D721Med (cell line): Measurements from ENCODE around the gene ZNF519.
"Not testable (repeated sequence)": the region's sequence is repeated elsewhere in the genome, so short reads cannot be mapped to it uniquely, and the experiment has no call there.

Experiments used
- DNase-seq: peaks from one replicate; pipeline ENCODE4 v3.0.0; 2011; ENCODE audit warnings: low spot score; ENCODE audit not compliant: insufficient read length
- FAIRE-seq: peaks from 2 replicates; lab custom pipeline; 2011; peaks lifted over from hg19 to GRCh38; lab: Jason Lieb, UNC
- TF ChIP-seq, protein P1 (sequence below): IDR thresholded peaks from 2 replicates; pipeline ENCODE4 v1.5.1; 2012; ENCODE audit warnings: mild to moderate bottlenecking, control low read depth; ENCODE audit not compliant: insufficient read depth; ENCODE audit errors: missing control alignments

The ZNF519 gene

GRCh38 chr18:14151564-14152113 is 19.4 kb upstream of the ZNF519 start:
- not testable (repeated sequence) for DNase-seq, FAIRE-seq

- not testable (repeated sequence) for DNase-seq, FAIRE-seq
These were observed 18.5 kb upstream of the ZNF519 start for GRCh38 chr18:14150766-14151165.

GRCh38 chr18:14149916-14150420 is 17.7 kb upstream of the ZNF519 start:
- DNase-seq, FAIRE-seq: not testable (repeated sequence)

DNA sequence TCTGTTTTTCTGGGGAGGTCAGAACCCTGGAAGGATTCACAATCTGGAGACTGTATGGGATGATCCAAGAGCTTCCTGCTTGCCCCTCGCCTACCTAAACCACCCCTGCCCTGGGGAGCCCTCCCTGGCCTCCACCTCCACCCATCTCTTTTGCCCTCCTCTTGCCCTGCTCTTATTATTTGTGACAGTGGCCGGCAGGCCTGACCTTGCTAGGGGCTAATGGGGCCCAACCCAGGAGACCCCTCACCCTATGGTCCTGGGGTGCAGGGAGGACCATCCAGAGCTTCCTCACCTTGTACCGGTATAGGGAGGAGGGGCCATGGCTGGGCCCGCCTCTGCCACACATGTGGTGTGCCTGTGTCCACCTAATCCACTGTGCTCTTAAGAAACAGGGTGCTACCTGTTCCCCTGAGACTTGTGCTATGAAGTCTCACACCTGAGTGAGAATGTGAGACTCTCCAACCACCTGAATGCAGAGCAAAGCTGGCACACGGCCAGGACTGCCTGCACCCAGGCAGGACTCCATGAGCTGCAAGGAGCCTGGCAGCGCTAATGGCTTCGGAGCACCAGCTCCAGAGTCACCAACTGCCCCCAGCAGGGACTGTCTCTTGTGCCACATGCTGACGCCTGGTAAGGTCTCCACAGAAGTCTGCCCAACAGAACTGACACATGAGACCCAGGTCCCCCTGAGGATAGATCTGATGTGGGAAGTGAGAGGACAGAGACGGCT is 17.1 kb upstream of the ZNF519 start:
- not testable (repeated sequence) for FAIRE-seq, DNase-seq

DNA sequence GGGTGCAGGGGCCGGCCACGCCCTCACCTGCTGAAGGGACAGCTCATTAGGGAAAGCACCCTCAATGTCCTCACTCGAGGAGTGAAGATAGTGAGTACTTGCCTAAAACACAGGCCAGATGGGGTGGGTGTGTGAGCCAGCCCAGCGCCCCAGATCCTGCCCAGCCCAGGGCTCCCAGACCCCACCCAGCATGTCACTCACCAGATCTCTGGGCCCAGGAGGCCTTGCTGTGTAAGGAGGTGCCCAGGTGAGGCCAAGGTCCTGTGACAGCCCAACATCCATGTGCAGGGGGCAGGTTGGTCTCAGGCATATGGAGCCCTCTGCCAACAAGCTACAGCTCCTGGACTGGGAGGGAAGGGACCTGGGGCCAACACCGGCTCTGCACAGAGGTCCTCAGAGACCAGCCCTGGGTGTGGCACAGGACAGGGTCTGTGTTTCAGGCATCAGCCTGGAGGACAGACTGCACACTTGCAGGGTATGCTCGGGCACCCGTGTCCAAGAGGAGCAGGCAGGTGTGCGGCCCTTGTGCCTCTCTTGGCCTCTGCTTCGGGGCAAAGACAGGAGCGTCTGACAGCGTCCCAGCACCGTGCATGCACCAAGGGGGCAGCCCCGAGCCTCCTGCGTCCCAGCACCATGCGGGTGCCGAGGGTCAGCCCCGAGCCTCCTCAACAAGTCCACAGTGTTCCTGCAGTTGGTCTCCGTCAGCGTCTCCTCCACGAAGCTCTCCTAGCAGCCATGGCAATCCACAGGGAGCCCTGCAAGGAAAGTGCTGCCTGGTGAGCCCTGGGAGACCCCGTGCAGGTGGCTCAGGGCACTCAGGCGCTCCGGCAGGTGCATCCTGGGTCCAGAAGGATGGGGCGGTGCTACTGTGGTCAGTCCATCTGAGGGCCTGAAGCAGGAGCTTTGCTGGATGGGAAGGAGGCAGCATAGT is 16.0 kb upstream of the ZNF519 start:
- not testable (repeated sequence) for FAIRE-seq, DNase-seq

GRCh38 chr18:14146771-14147170 is 14.5 kb upstream of the ZNF519 start:
- not testable (repeated sequence) for FAIRE-seq

DNA sequence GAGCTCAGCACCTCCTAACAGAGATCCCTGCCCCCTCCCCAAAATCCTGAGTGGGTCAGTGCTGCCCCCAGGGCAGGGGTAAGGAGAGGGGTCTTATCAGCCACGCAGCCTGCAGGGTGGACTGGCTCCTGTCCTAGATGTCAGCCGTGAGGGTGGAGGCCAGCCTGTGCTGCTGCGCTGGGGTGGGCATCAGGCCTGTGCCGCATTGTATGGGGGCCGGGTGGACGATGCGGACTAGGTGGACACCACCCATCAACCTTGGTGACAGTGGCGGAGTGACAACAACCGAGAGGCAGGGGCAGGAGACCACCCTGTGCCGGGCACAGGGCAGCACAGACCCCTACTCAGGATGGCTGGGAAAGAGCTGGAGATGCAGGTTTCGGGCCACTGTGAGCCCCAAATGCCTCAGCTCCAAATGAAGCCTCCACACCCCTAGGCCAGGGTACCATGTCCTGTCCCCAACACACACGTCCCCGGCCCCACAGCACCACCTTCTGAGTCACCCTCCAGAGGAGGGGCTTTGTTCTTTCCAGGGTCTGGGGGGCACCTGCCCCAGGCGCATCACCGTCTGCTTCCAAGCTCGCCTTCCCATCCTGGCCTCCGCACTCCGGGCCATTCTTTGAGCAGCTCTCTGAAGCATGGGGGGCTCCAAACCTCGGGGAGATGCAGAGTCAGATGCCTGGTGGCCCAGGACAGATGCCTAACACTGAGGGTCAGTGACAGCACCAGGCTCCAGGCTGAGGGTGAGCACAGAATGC is 13.5 kb upstream of the ZNF519 start:
- not testable (repeated sequence) for FAIRE-seq, DNase-seq

More at GRCh38 chr18:14146771-14147170, 14.5 kb upstream of the ZNF519 start:
- not testable (repeated sequence) for DNase-seq

DNA sequence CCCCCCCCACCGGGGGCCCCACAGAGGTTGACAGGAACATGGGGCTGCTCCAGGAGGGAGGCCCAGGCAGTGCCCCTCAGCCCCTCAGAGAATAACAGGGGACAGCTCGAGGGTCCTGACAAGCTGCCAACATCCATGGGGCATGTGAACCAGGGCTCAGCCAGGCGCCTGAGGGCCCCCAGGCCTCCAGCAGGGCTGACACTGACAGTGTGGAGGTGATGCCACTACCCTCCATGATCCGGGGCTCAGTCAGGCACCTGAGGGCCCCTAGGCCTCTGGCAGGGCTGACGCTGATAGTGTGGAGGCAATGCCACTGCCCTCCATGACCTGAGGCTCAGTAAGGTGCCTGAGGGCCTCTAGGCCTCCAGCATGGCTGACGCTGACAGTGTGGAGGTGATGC is 12.8 kb upstream of the ZNF519 start:
- FAIRE-seq, DNase-seq: not testable (repeated sequence)

DNA sequence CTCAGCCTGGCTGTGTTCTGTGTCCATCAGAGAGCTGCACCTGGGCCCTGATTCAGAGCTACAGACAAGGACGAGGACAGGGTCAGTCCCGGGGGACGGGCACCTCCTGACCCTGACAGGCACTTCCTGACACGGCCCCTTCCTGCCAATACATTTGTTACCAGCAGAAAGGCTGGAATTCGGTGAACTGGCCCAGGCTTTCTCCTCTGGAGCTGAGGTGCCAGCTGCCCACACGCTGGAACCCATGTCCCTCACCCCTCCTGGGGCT is 12.3 kb upstream of the ZNF519 start:
- TF ChIP-seq, protein P1, sequence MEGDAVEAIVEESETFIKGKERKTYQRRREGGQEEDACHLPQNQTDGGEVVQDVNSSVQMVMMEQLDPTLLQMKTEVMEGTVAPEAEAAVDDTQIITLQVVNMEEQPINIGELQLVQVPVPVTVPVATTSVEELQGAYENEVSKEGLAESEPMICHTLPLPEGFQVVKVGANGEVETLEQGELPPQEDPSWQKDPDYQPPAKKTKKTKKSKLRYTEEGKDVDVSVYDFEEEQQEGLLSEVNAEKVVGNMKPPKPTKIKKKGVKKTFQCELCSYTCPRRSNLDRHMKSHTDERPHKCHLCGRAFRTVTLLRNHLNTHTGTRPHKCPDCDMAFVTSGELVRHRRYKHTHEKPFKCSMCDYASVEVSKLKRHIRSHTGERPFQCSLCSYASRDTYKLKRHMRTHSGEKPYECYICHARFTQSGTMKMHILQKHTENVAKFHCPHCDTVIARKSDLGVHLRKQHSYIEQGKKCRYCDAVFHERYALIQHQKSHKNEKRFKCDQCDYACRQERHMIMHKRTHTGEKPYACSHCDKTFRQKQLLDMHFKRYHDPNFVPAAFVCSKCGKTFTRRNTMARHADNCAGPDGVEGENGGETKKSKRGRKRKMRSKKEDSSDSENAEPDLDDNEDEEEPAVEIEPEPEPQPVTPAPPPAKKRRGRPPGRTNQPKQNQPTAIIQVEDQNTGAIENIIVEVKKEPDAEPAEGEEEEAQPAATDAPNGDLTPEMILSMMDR, result no peak
- DNase-seq, result no peak
- no peak for FAIRE-seq

- not testable (repeated sequence) for FAIRE-seq, DNase-seq
These were observed 11.8 kb upstream of the ZNF519 start for GRCh38 chr18:14143871-14144627.

DNA sequence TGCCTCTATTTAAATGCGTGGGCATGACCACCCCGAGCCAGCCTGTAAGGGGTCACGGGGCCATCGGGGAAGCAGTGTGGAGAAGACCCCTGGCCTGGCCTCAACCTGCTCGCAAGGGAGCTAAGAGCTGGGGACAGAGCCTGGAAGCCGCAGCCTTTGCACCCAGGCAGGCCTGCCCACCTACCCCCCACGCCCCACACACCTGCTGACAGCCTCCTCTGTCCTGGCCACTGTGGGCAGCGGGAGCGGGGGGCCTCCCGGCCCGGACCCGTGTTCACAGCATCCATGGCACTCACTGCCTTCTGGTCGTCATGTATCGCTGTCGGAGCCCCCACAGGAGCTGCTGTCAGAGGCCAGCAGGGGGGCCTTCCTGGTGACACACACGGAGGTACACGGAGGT is 11.2 kb upstream of the ZNF519 start:
- not testable (repeated sequence) for DNase-seq, FAIRE-seq

DNA sequence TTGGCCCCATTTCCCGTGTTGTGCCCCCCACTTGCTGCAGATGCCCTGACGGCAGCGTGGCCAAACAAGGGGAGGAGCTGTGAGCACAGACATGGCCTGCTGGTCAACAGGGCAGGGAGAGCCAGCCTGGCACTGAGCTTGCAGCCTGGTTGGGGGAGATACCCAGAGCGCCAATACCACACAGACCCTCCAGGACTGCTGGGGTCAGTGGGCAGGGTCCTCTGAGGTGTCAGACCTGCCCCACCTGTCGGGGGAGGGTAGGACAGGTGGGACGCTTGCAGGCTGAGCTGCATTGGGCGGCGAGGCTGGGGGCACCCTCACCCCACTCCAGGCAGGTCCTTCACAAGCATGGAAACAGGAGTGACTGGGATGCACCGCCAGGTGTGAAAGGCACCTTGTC is 9.9 kb upstream of the ZNF519 start:
- FAIRE-seq, DNase-seq: not testable (repeated sequence)

GRCh38 chr18:14139583-14139982 is 7.3 kb upstream of the ZNF519 start:
- not testable (repeated sequence) for FAIRE-seq, DNase-seq

GRCh38 chr18:14137971-14138370 is 5.7 kb upstream of the ZNF519 start:
- DNase-seq, FAIRE-seq: not testable (repeated sequence)

- not testable (repeated sequence) for DNase-seq, FAIRE-seq
These were observed 452 bp downstream of the ZNF519 start for GRCh38 chr18:14131696-14132270.

GRCh38 chr18:14130804-14131203 is 1.4 kb downstream of the ZNF519 start:
- not testable (repeated sequence) for FAIRE-seq, DNase-seq
